HG03097 (cell line): ENCODE results near the gene PARP1.
"Not testable (repeated sequence)": the region's sequence is repeated elsewhere in the genome, so short reads cannot be mapped to it uniquely, and the experiment has no call there.

ENCODE experiments used
- ATAC-seq: cut with Tn5 transposase; IDR thresholded peaks from one replicate; pipeline ENCODE4 v1.9.1; 2021; ENCODE audit not compliant: unreplicated experiment, low FRiP score

Gene PARP1

DNA sequence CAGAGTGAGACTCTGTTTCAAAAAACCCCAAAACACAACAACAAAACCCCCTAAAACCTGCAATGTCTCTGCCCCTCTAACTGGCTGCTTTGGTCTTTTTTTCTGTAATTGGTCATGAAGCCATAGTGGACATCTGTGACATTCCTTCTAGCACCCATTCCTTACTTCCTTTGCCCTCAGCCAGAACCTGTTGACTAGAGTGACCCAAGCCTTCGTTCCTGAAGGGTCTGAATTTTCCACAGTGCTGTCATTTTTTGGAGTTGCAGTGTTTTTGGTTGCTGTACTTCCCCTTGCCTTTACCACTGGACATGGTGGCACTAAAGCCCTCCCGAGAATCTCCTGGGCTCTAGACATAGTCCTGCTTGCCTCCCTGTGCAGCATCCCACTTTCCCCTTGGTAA lies 50.5 kb downstream of the PARP1 start:
- no peak for ATAC-seq

DNA sequence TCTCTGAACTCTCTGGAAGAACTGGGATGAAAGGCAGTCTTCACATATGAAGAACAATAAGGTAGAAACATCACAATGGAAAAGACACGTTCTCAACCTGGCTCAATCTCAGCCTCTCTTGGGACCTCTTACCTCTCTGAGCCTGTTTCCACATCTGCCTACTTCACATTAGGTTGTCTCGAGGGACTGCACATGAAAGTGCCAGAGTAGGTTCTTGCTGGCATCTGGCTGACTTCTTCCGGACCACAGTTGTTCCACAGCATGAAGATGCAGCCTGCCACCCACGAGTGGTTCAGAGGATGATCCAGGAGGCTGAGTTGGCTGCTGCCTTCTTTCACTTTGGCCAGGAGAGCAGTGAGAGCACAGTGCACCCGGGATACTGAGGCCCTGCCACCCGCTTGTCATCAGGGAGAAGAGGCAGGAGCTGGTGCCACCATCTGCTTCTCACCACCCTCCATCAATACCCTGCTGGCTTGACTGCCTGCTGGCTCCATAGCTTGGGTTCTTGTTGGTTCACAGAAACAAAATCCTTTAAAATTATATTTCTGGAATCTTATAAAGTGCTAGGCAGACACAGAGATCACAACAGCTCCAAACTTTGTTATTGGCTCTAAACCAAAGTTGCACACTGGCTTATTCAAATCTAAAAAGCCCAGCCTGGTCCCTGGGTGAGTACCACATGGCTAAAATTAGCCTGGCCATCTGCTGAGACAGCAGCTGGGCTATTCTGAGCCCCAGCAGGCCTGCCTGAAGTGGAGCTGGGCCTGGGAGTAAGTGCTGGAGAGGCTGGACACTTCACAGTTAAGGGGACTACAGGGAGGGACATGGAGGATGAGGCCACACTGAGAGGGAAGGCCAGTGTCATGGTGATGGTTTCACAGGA lies 52.0 kb downstream of the PARP1 start:
- ATAC-seq, result no peak

DNA sequence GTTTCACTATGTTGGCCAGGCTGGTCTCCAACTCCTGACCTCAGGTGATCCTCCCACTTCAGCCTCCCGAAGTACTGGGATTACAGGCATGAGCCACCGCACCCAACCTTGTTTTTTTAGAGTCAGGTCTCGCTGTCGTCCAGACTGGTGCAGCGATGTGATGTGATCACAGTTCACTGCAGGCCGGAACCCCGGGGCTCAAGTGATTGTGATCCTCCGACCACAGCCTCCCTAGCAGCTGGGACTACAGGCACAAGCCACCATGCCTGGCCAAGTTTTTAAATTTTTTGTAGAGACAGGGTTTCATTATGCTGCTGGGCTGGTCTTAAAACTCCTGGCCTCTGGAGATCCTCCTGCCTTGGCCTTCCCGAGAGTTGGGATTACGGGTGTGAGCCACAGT lies 52.9 kb downstream of the PARP1 start:
- no peak for ATAC-seq

DNA sequence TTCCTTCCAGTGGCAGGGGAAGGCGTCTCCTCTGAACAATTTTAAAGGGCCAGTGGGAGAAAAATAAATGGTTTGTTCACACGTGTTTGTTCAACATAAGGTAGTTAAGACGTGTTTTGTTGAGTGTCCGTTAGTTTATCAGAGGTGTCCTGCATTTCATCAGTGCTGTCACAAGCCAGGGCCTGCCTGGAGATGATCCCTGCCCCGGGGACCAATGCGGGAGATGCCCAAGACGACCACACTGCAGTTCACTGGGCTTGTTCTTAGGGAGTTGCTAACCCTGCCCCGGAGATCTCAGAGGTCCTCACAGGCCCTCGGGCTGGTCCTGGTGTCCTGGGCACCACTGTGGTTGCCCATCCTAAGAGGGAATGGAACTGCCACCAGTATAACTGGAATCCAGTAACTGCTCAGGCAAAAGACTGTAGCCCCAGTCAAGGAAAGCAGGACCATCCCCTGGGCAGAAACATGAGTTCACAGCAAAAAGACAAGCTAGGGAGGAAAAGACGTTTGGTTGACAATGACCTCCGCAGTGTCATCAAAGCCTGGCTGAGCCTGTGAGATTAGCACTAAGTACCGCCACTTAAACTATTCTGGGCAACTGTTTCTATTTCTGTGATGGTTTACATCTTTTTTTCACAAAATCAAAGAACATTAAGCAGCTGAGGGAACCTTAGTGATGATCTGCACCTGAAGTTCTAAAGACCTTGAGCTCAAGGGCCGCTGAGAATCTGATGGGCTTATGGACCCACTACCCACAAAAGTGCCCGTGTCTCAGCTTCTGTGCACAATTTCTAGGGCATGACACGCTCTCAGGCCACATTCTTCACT lies 54.0 kb downstream of the PARP1 start:
- ATAC-seq, result no peak

DNA sequence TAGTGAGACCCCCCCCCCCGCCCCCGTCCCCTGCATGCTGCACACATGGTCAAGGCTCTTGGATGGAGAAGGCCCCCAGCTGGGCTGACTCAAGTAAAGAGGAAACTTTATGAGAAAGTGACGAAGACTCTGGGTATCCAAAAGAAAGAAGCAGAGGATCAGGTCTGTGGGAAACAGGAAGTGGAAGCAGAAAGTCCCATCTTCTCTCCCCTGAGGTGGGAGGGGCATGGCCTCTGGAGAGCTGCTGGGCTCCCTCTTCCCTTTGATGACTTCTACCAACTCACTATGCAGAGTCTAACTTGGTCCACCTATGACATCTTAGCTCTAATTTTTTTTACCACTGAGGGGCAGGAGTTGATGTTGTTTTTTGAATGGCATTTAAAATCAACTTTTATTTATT lies 56.2 kb downstream of the PARP1 start:
- no peak for ATAC-seq

DNA sequence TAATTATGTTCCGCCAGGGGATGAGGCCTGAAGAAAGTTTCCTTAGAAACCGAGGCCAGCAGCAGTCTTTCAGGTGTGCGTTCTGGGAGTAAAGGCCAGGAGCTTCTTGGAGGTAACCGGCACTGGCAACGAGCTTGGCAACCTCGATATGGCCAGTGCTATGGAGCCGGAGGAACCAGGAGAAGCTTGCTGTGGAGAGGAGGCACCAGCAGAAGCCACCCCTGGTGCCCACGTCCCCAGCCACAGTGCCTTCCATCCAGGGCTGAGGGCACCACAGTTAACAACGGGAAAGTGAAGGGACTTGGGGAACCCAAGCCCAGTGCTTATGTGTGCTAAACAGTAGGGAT lies 57.4 kb downstream of the PARP1 start:
- ATAC-seq, result no peak

DNA sequence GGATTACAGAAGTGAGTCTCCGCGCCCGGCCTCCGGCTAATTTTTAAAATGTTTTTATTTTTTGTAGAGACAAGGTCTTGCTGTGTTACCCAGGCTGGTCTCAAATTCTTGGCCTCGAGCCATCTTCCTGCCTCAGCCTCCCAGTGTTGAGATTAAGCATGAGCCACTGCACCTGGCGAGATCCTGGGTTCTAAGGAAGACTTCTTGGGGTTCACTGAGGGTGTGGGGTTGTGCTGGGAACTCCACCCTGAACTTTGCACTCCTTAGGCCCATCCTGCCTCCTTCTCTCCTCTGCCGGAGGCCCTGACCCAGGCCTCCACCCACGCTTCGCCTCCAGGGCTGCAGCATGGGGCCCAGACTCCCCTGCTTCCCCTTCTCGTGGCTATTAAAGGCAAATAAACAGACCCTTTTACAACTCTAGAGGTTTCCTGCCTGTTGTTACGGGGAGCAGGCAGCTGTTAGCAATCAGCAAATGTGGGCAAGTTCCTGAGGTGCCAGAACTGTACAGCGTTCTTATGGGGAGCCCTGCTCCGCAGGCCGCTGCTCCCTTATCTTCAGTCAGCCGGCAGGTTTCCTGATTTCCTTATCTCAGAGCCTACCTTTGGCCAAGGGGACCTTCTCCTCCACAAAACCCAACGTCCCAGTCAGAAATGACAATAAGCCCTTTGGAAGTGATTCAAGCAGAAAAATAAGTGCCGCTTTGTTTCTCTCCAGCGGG lies 57.9 kb downstream of the PARP1 start:
- ATAC-seq, result no peak

DNA sequence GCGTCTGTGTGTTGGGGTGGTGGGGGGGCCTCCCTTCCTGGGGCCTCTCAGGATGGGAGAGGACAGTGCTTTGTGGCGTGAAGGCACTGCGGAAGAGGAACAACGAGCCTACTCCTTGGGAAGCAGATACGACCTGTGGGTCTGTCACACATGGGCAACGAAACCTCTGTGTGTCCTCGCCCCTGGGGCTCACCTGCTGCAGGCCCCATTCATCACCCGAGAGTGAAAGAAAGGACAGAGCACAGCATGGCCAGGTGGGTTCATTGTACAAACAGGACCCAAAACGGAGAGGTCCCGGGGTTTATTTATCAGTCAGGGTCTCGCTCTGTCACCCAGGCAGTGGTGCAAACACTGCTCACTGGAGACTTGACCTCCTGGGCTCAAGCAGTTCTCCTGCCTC lies 58.8 kb downstream of the PARP1 start:
- ATAC-seq, result no peak

DNA sequence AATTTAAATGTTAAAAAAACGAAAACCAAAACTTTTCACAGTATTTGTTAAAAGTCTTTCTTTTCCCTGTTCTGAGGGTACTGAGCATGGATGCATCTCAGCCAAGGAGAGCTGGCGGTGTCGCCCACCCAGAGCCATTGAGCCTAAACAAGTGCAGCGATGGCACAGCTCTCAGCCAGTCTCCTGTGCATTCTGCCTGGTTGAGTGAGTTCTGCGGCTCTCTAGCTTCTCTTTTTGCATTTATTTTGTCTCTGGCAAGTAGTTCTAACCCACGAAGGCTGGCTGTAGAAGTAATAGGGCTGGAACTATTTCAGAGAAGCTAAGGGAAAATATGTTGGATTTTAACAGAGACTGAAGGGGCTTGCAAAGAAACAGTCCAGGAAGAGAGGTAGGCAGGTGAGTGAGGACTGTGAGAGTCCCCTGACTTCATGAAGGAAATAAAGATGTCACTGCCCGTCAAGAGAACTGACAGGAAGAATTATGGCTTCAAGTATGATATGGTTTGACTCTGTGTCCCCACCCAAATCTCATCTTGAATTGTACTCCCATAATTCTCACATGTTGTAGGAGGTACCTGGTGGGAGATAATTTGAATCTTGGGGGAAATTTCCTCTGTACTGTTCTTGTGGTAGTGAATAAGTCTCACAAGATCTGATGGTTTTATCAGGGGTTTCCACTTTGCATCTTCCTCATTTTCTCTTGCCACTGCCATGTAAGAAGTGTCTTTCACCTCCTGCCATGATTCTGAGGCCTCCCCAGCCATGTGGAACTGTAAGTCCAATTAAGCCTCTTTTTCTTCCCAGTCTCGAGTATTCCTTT lies 63.2 kb downstream of the PARP1 start:
- ATAC-seq, result no peak

DNA sequence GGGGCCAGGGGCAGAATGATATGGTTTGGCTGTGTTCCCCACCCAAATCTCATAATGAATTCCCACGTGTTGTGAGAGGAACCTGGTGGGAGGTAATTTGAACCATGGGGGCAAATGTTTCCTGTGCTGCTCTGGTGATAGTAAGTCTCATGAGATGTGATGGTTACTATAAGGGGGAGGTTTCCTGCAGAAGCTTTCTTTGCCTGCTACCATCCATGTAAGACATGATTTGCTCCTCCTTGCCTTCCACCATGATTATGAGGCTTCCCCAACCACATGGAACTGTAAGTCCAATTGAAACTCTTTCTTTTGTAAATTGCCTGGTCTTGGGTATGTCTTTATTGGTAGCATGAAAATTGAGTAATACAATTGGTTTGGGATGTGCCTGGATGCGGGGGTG lies 65.2 kb downstream of the PARP1 start:
- ATAC-seq, result no peak

DNA sequence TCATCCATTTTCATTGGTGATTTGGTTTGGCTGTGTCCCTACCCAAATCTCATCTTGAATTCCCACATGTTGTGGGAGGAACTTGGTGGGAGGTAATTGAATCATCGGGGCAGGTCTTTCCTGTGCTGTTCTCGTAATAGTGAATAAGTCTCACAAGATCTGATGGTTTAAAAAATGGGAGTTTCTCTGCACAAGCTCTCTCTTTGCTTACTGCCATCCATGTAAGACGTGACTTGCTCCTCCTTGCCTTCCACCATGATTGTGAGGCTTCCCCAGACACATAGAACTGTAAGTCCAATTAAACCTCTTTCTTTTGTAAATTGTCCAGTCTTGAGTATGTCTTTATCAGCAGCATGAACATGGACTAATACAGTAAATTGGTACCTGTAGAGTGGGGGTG lies 67.8 kb downstream of the PARP1 start:
- ATAC-seq, result not testable (repeated sequence)

DNA sequence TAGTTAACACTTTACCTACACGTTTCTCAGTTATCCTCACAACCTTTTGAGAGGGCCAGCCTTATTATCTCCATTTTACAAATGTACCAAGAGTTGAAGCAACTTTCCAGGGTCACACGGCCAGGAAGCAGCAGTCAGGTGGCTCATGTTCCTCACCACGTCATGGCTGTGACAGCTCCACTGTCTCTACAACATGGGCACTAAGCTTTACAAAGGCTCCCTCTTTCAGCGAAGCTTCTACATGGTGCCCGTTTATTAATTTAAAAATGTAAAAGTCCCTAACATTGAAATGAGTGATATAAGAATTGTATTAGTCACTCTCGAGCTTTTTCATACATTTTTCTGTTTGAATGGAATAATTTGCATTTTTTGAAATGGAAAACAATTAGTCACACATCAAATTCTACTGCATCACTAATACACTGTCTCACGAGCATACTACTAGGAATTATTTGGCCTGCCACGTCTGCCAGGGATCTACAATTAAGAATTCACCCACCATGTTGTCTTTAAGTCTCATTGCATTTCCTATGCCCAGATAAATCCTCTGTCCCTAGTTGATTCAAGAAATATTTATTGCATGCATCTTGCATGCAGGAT lies 70.5 kb downstream of the PARP1 start:
- no peak for ATAC-seq

DNA sequence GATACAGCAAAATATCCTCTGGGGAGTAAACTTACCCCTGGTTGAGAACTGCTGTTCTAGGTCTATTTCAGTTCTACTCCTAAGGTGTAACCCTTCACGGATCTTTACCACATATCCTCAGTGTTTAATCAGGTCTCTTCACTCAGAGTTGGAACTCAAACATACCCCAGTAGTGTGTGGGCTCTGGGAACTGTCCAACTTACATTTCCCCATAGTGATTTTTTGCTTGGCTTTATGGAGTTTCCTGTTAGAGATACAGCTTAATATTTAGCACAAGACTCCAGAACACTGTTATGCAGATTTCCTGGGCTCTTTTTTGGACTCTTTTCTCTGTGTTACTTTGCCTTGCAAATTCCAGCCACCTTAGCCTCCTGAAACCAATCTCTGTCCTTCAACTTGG lies 72.2 kb downstream of the PARP1 start:
- no peak for ATAC-seq

DNA sequence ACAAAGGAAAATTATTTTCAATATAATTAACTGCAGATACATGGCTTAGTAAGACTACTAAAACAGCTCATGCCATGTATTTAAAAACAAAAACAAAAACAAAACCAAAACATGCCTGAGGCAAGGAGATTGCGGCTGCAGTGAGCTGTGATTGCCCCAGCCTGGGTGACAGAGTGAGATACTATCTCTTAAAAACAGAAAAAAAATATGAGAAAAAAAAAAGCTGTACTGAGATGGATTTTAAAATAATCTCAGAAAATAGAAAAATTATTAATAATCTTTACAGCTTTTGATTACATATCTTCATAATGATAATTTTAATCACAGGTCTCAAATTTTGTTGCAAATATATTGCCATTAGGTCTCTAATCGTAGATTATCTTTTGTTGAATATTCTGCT lies 74.9 kb downstream of the PARP1 start:
- ATAC-seq, result no peak

DNA sequence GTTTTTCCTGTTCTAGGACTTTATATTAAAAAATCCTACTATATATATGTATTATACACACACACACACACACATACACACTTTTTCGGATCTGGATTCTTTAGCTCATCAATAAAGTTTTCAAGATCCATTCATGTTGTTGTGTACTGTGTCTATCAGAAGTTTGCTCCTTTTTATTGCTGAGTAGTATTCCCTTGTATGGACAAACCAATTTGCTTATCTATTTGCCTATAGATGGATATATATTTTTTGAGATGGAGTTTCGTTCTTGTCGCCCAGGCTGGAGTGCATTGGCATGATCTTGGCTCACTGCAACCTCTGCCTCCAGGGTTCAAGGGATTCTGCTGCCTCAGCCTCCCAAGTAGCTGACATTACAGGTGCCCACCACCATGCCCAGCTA lies 78.7 kb downstream of the PARP1 start:
- no peak for ATAC-seq

DNA sequence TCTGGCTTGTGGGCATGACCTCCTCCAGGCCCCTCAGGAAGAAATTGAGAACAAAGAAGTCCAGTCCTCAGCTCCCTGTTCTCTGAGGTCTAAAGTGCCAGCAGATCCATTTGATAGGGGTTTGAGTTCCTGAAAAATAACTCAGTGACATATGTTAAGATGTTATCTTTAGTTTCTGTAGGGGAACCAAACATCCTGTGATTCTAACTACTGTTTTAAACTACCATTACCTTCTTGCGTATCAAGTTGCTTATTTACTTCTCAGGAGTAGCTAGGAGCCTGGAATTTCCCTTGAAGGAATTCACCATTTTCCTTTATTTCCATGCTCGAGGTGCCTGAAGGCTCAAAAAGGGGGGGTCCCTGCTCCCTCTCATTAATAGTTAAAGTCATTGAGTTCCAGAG lies 80.1 kb downstream of the PARP1 start:
- ATAC-seq, result no peak

DNA sequence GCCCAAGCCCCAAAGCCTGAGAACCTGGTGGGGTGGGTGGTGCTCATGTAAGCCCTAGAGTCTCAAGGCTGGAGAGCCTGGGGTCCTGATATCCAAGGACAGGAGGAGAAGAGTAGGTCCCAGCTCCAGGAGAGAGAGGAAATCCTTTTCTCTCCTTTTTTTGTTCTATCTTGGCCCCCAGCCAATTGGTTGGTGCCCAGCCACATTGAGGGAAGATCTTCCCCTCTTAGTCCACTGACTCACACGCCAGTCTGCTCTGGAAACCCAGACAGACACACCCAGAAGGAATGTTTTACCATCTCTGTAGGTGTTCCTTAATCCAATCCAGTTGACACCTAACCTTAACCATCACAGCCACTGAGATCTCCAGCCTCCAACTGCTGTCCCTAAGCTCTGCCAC lies 82.7 kb downstream of the PARP1 start:
- no peak for ATAC-seq

DNA sequence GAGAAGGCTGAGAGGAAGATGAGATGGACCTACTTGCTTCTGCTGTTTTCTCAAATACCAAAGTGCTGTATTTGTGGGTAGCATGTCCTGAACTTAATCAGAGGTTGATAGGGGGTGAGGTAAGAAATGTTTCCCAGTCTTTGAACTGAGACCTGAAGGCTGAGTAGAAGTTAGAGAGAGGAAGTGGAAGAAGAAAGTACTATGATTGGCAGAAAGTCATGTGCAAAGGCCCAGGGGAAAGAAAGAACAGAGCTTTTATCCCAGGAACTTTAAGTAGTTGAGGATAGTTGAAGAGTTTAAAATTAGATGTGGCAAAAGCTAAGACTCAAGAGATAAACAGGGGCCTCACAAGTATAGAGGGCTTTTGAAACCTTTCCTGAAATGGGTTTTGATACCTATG lies 83.4 kb downstream of the PARP1 start:
- no peak for ATAC-seq

DNA sequence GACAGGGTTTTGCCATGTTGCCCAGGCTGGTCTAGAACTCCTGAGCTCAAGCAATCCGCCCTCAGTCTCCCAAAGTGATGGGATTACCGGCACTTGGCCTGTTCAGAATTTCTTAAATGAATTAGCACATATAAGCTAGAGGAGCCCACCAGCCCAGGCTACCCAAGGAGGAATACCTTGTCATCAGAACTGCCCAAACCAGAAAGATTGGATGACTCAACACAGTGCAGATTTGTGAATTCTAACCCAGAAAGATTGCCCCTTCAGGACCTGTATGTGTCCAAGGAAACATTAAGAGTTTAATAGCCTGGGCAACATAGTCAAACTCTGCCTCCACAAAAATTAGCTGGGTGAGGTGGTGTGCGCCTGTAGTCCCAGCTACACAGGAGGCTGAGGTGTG lies 84.9 kb downstream of the PARP1 start:
- no peak for ATAC-seq

DNA sequence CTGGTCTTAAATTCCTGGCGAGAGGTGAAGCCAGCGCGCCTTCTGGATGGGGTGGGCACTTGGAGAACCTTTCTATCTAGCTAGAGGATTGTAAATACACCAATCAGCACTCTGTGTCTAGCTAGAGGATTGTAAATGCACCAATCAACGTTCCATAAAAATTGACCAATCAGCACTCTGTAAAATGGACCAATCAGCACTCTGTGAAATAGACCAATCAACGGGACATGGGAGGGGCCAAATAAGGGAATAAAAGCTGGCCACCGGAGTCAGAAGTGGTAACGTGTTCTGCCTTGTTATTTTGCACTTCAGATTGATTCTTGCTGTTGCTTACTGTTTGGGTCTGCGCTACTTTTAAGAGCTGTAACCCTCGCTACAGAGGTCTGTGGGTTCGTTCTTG lies 87.0 kb downstream of the PARP1 start:
- ATAC-seq, result no peak
